SH-SY5Y (cell line): Measurements from ENCODE around the gene SYNGR3.

Experiments used
- GATA2 ChIP-seq: IDR thresholded peaks from 2 replicates; pipeline ENCODE4 v1.6.1; 2011; ENCODE audit warnings: mild to moderate bottlenecking, low read depth, low read length
- GATA3 ChIP-seq: IDR thresholded peaks from 2 replicates; pipeline ENCODE4 v1.6.1; 2011; ENCODE audit warnings: low read depth, mild to moderate bottlenecking, low read length, moderate library complexity

DNA sequence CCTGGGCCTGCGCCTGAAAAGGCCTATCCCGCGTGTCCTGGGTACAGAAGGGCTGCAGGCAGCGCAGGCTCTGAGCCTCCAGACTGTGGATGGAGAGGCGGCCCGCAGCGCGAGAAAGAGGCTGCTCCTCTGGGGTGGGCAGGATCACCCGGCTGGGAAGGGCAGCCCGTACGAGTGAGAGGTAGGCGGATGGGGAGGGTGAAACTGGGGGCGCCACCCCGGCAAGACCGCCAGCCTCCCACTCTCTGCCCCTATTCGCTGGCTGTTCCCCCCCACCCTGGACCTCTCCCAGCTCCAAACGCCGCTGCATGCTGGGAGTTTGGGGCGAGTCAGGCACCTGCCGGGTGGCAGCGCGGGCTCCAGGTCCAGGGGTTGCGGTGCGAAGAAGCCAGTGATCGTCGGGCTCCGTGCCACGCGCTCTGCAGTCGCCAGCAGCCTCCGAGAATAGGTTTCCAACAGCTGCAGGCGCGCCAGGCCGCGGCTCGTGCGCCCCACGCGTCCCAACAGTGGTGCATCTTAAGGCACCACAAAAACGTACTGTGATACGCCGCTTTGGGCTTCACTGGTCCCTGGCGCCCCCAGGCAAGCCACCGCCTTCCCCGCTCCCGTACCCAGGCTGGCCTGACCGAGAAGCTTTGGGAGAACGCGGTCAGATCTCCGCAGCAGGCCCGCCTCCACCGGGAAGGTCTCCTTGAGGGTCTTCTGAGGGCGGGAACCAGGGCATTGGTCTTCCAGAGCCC is 9.6 kb upstream of the SYNGR3 start:
- TF ChIP-seq GATA2 (no peak), GATA3 (no peak)
